Measurements from ENCODE around the gene SLC31A1.

Gene SLC31A1

GRCh38 chr9:113309204-113309813, 88.0 kb downstream of the SLC31A1 start:
- DNase-seq, result peak; percentile 46

DNA sequence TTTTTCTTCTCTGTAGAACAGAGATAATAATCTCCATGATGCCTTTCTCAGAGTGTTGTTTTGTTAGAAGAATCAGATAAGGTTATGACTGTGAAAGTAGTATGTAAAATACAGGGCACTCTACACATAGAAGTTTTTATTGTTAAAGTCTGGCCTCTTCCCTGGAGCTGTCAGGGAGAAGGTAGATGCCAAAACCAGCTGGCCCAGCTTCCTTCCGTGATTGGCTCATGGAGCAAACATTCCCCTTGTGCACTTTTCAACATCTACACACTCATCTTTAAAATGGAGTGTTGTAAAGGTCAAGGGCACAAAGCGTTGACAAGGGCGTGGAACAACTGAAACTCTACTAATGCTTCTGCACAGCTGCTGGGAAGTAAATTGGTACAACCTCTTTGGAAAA, 89.2 kb downstream of the SLC31A1 start:
- no peak for DNase-seq

DNA sequence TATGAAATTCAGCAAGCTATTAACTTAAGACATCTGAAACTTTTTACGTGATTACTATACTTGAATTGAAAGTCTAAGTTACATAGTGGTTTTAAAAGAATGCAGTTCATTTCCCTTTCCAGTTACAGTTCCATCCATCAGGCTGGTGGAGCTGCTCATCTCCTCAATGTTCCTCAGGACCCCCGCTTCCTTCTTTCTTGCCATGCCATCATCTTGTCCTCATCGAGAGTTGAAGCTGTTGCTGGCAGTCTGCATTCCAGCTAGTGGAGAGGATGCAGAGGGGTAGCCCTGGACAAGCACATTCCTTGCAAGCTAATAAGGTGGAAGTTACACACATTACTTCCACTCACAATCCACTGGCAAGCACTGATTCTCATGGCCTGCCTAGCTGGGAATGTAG, 90.6 kb downstream of the SLC31A1 start:
- DNase-seq, result no peak

DNA sequence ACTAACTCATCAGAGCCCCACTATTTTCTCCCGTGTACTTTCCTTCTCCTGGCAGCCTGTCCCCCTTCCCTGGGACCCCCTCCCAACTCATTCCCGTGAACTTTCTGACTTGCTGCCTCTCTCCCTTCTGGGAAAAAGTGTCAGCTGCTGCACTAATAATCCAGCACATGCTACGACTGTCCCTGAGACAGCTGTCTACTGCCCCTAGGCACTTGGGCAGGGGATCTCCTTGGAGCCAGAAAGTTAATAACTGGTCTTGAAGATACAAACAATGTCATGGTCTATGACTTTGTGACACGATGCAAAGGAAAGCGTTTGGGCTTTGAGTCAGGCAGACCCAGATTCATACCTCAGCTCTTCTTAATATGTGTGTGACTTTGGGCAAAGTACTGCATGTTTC, 91.9 kb downstream of the SLC31A1 start:
- DNase-seq, result no peak

Measured in NCI-H1092 treated with DMSO at 0.1 percent for 48 hours (cell line).